HG02763 (cell line): Measurements from ENCODE around the gene FADS1.
A peak's percentile ranks its signal among the peaks of the same experiment; 100 is the strongest.

ENCODE experiments used
- ATAC-seq: cut with Tn5 transposase; IDR thresholded peaks from one replicate; pipeline ENCODE4 v1.9.1; 2021; ENCODE audit warnings: mild to moderate bottlenecking, moderate library complexity; ENCODE audit not compliant: unreplicated experiment

FADS1 gene

GRCh38 chr11:61827571-61828378 is 11.0 kb upstream of the FADS1 start, which contains the start of gene FADS2:
Gene FADS2 (plus strand): TSS chr11:61828300. CDS start chr11:61828391, 91 bp downstream.
- ATAC-seq, result peak; percentile 64

GRCh38 chr11:61826930-61827570 is 10.2 kb upstream of the FADS1 start:
- no peak for ATAC-seq

DNA sequence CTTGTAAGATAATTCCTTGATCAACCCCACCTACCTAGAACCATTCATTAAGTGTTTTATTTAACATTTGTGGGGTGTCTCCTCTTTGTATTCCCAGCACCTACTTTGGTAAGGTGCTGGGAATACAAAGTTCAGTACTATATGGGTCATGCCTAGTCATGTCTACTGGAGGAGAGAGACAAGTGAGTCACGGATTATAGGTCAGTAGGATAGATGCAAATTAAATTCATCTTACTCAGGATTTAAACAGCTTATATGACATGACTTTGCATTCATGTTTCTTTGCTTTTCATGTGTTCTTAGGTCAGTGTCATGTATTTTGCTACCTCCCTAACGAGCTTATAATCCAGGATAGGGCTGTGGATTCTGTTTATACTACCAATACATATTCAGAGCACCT is 3.4 kb upstream of the FADS1 start:
- ATAC-seq, result no peak

GRCh38 chr11:61817471-61818202 is 834 bp upstream of the FADS1 start:
- ATAC-seq, result no peak

DNA sequence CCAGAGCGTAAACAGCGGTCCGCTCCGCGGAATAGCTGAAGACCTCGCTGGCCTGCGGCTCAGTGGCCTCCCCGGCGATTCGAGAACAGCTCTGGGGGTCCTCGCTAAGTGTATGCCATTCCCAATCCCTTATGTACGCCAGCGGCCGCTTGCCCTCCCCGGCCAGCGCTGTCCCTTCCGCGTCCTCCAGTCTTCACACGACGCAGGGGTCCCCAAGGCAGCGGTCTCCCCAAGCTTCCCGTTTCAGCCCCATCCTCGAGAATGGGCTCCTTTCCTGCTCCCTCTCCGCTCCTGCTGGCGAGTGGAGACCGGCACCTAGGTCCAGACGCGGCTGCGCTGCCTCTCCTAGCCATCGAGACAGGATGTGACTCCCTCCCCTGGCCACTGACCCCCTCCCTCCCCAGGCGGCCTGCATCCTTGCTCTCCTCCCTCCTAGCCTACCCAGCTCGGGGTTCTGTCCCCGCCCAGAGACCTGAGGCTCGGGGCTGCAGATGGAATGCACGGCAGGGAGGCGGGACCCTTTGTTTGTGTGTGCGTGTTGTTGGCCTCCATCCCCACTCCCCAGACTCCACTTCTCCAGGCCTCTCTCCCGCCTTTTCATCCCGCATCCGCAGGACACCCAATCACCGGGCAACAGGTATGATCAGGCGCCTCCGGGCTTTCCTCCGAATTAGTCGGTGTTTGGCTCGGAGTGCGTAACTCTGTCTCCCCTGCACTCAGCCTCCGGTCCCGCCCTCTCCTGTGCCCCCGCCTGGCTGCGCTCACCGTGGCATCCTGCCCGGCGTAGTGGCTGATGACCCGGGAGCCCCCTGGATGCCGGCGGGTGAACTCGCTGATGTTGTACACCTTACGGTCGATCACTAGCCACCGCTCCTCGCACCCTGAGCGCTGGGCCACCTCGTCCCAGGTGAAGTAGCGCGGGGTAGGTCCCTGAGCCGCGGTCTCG is 740 bp downstream of the FADS1 start:
- ATAC-seq, result peak; percentile 22

- ATAC-seq, result peak; percentile 57
Measured at GRCh38 chr11:61814958-61815789, 1.6 kb downstream of the FADS1 start.

DNA sequence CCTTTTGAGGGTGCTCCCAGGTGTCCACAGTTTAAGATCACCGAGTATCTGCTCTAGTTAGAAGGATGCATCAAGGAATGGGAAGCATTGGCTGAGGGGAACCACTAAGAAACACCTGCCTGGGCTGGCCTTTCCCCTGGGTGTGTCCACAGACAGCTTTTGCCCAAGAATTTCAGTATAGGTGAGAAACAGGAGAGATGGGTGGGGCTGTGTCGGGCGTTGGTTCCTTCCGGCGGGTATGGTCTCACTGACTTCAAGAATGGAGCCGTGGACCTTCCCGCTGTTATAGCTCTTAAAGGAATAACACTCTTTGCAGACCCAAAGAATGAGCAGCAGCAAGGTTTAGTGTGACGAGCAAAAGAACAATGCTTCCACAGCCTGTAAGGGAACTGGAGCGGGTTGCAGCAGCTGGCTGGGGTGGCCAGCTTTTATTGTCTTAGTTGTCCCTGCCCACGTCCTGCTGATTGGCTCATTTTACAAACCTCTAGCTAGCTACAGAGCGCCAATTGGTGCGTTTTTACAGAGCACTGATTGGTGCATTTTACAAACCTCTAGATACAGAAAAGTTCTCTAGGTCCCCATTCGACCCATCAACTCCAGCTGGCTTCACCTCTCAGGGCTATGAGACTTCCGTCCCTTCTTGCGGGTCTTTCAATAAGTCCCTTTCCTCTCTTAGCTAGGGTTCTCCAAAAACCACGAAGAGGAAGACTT is 2.4 kb downstream of the FADS1 start:
- no peak for ATAC-seq

DNA sequence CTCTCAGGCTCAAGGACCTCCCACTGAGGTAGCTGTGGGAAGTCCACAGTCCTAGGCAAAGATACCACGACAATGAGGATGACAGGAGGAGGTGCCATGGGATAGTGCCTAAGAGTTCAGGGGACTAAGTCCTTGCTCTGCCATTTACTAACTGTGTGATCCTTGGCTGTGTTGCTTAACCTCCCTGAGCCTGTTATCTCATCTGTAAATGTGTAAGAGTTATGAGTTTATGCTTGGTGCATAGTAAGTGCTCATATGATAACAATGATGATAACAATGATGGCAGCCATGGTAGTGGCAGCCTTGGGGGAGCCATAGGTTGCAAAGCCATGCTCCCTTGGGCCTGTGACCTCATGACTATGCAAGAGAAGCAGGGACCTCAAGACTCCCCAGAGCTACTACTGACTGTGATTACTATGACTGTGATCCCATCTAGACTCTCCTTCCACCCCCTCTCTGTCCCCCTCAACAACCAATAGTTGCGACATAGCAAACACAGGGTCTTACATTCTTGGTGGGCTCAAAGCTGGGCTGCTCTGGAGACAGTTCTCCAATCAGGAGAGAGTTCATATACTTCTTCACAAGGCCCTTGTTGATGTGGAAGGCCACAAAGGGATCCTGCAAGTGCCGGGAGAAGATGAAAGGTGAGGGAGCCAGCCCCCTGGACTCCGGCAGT is 3.9 kb downstream of the FADS1 start:
- ATAC-seq, result no peak

DNA sequence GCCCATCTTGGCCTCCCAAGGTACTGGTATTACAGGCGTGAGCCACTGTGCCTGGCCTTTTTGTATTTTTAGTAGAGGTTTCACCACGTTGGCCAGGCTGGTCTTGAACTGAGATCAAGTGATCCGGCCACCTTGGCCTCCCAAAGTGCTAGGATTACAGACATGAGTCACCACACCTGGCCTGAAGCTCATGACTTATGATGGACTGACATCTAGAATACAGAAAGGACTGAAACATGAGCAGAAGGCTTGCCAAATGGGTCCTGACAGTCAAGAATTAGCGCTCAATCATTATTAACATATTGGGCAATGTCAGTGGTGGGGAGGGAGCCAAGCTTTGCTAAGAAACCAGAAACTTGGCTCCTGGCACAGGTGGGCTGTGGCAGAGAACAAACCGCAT is 5.0 kb downstream of the FADS1 start:
- ATAC-seq, result no peak

DNA sequence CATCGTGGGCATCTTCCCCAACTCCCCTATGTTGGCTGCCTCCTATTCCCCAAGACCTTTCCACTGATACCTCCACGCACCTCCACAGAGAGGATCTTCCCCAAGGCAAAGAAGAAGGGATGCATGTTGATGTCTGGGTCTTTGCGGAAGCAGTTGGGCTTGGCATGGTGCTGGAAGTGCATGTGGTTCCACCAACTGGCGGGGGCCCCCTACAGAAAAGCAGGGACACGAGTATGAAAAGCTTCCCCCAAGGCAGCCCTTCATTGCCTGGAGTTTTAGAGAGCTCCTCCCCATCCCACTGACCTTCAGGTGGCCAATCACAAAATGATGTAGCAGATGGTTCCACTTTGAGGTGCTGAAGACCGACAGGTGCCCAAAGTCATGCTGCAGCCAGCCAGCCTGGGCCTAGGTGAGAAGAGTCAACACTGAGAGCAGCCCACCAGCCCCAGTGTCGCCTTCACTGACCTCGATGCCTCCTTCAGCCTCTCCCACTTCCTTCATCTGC is 6.1 kb downstream of the FADS1 start:
- no peak for ATAC-seq

GRCh38 chr11:61806785-61807184 is 10.0 kb downstream of the FADS1 start:
- ATAC-seq, result no peak

GRCh38 chr11:61805146-61805545 is 11.7 kb downstream of the FADS1 start:
- no peak for ATAC-seq

DNA sequence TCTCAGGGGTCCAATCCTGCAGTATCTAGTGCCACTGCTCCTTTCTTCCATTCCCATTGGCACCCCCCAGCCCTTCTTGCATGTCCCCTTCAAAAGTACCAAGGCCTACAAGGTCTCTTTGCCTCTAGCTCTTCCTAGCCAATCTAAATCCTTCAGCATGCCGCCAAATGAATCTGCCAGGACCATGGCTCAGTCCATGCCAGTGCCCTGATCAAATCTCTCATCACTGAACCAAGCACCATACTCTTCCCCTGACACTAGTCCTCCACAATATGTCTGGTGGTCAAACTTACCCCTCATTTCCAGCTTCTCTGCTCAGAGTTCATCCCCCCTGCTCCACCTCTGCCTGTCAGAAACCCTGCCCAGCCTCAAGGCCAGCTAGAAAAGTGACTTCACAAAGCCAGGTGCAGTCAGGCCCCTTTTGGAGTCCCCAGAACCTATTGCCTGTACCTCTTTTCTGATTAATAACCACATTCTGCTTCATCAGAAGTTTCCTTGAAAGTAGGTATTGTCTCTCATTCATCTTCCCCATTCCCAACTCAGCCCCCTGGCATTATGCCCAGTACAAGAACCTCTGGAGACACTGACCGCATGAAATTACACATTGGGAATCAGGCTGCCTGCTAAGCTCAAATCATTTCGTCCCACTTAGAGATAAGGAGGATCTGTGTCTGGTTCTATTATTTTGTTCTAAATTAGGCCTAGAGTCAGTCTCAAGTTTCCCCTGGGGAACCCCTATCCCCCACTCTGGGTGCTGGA is 12.7 kb downstream of the FADS1 start:
- no peak for ATAC-seq

- no peak for ATAC-seq
Measured at GRCh38 chr11:61802605-61803004, 14.2 kb downstream of the FADS1 start.

DNA sequence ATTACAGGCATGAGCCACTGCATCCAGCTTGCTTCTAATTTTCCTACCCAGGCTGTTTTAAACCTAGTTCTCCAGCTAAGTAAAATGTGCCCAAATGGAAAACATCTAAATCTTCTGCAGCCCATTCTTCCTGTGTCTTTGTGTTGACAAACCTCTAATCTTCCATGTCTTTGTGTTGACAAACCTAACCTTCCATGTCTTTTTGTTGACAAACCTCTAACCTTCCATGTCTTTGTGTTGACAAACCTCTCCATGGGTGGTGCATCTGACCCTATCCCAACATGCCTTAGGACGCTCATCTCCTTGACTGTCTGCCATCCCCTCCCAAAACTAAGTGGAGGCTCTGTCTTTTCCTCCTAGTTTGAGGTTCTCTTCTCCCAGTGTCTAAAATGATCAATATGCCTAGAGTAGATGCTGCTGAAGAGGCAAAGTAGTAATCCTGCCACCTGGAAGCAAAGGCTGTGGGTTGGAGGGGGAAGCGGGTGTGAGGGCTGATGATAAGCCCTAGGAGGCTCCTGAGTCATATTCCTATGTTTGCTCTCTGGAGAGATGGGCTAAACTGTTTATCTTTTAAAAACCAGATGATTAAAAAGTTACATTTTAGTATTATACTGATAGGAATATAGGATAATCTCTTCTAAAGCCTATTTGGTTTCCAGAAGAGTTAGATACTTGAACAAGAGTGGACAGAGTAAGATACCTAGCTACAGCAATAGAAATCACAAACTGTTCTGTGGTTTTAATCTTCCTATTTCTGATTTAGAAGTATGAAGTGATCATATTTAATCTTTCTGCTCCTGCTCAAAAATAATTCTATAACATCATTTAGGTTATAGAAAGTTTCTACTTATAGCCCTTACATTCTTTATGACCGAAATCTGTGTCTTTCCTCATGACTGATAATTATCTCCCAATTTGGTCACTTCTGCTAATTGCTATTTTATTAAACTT is 16.2 kb downstream of the FADS1 start:
- no peak for ATAC-seq

- no peak for ATAC-seq
Measured at GRCh38 chr11:61799665-61800284, 17.0 kb downstream of the FADS1 start.
